ENCODE results near the gene UHMK1. TPM values are rescaled to one million over a fixed set of nuclear protein-coding genes. Genes with fewer than 3 reads are reported as not detected.

The UHMK1 gene
- total and polyA plus RNA-seq, 2 of the 4 experiments (the other 2 are of a cell fraction) = 15.6 to 57.9 TPM

GRCh38 chr1:162487241-162487640 is 10.4 kb upstream of the UHMK1 start:
- Histone ChIP-seq H3K27ac (ENCODE audit: insufficient read depth, low read length) (no peak overlapping the region), H2AK5ac (ENCODE audit: low read depth, low read length) (no peak overlapping the region), H3K4me3 (ENCODE audit: insufficient read depth, low read depth, low read length) (no peak overlapping the region), H4K5ac (ENCODE audit: low read depth, low read length) (no peak overlapping the region), H3K4me2 (ENCODE audit: low read depth, low read length) (no peak overlapping the region), H3K23ac (ENCODE audit: low read depth, low read length) (no peak overlapping the region), H3K9ac (ENCODE audit: low read depth, low read length) (no peak overlapping the region), H2BK5ac (ENCODE audit: low read depth, low read length, poor library complexity, severe bottlenecking) (no peak overlapping the region), H3K9me3 (ENCODE audit: control insufficient read depth, insufficient read depth, low read length) (no peaks in the 10 kb centered on the region), H2BK15ac (ENCODE audit: low read depth, low read length) (no peak overlapping the region), H4K91ac (ENCODE audit: insufficient read depth, low read depth, low read length) (no peak overlapping the region), H3K14ac (replicated peaks; ENCODE audit: low read depth, low read length) (no peak overlapping the region), H4K20me1 (ENCODE audit: insufficient read depth, low read length) (no peaks in the 10 kb centered on the region), H2BK120ac (ENCODE audit: low read depth, low read length) (no peak overlapping the region), H2AK9ac (replicated peaks; ENCODE audit: low read depth, low read length, poor library complexity) (no peak overlapping the region), H3K36me3 (ENCODE audit: control insufficient read depth, insufficient read depth, low read length) (no peaks in the 10 kb centered on the region), H3K56ac (ENCODE audit: extremely low read depth, insufficient read depth, low read length) (no peak overlapping the region), H3K18ac (ENCODE audit: low read depth, low read length) (no peak overlapping the region), H3K4me1 (ENCODE audit: control insufficient read depth, insufficient read depth, low read length) (no peaks in the 10 kb centered on the region), H3K4ac (ENCODE audit: low read depth, low read length) (no peak overlapping the region), H2AFZ (replicated peaks; ENCODE audit: low read length, poor library complexity) (no peak overlapping the region), H4K8ac (ENCODE audit: low read depth in 2 of 2, low read length in 2 of 2) (no peak overlapping the region), H2BK20ac (ENCODE audit: low read depth, low read length) (no peak overlapping the region), H3K9me1 (ENCODE audit: insufficient read depth, low read length) (0 out of 2 replicates have a peak, but pooled peaks cover 3% of the 10 kb centered on the region), H3K27me3 (ENCODE audit: control insufficient read depth, insufficient read depth, low read length) (peaks cover 5% of the 10 kb centered on the region; the same call in 1 of the 2 replicates), H3K79me1 (ENCODE audit: low read depth in 1 of 2, low read length in 2 of 2) (no peaks in the 10 kb centered on the region)
- BruUV-seq (replicated peaks) = no TSS peak
- ATAC-seq (ENCODE audit: low read depth) = no peak
- dilution Hi-C loops (cut with HindIII; ENCODE audit: low sequenced_read_pairs, unreplicated experiment) = no loop called here
- whole genome bisulfite sequencing, 2 experiments (ENCODE audit: extremely low coverage in 2 of 2, insufficient read length in 1 of 2) = no CpG with 5 or more reads among the region's 10 CpGs
- ChIA-PET POLR2A (ENCODE audit: unreplicated experiment) (no interaction called here), CTCF (no interaction called here)
- TF ChIP-seq BHLHE40 (IDR thresholded peaks at IDR 0.05; ENCODE audit: low read depth, low read length) = no peak
- no peak for TF ChIP-seq RFX5 (IDR thresholded peaks at IDR 0.05; ENCODE audit: low read depth, low read length)
- TF ChIP-seq, protein P1, sequence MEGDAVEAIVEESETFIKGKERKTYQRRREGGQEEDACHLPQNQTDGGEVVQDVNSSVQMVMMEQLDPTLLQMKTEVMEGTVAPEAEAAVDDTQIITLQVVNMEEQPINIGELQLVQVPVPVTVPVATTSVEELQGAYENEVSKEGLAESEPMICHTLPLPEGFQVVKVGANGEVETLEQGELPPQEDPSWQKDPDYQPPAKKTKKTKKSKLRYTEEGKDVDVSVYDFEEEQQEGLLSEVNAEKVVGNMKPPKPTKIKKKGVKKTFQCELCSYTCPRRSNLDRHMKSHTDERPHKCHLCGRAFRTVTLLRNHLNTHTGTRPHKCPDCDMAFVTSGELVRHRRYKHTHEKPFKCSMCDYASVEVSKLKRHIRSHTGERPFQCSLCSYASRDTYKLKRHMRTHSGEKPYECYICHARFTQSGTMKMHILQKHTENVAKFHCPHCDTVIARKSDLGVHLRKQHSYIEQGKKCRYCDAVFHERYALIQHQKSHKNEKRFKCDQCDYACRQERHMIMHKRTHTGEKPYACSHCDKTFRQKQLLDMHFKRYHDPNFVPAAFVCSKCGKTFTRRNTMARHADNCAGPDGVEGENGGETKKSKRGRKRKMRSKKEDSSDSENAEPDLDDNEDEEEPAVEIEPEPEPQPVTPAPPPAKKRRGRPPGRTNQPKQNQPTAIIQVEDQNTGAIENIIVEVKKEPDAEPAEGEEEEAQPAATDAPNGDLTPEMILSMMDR (conservative IDR thresholded peaks at IDR 0.05; ENCODE audit: low read depth, low read length) = no peak
- no peak for TF ChIP-seq MAZ (IDR thresholded peaks at IDR 0.05; ENCODE audit: borderline replicate concordance, low read depth, low read length)
- TF ChIP-seq SMC3 (IDR thresholded peaks at IDR 0.05; ENCODE audit: low read depth, low read length) = no peak
- no peak for TF ChIP-seq NFE2L2 (IDR thresholded peaks at IDR 0.05; ENCODE audit: low read depth, low read length)
- no peak for TF ChIP-seq RAD21 (IDR thresholded peaks at IDR 0.05; ENCODE audit: low read length)
- TF ChIP-seq POLR2A (IDR thresholded peaks at IDR 0.05; ENCODE audit: low read depth, low read length) = no peak
- TF ChIP-seq ELK1 (IDR thresholded peaks at IDR 0.05; ENCODE audit: borderline replicate concordance, low read depth, low read length) = no peak
- TF ChIP-seq MAFK (IDR thresholded peaks at IDR 0.05; ENCODE audit: low read depth, low read length) = no peak
- no peak for TF ChIP-seq MXI1 (IDR thresholded peaks at IDR 0.05; ENCODE audit: borderline replicate concordance, low read depth, low read length)
- no peak for TF ChIP-seq CEBPB (IDR thresholded peaks at IDR 0.05; ENCODE audit: low read depth, low read length)
- TF ChIP-seq, protein P2, sequence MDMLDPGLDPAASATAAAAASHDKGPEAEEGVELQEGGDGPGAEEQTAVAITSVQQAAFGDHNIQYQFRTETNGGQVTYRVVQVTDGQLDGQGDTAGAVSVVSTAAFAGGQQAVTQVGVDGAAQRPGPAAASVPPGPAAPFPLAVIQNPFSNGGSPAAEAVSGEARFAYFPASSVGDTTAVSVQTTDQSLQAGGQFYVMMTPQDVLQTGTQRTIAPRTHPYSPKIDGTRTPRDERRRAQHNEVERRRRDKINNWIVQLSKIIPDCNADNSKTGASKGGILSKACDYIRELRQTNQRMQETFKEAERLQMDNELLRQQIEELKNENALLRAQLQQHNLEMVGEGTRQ (IDR thresholded peaks at IDR 0.05; ENCODE audit: low read depth, low read length) = no peak
- TF ChIP-seq FOS (IDR thresholded peaks at IDR 0.05; ENCODE audit: low read depth, low read length) = no peak
- no peak for TF ChIP-seq CHD1 (IDR thresholded peaks at IDR 0.05; ENCODE audit: low read depth, low read length)
- no peak for TF ChIP-seq RCOR1 (IDR thresholded peaks at IDR 0.05; ENCODE audit: insufficient replicate concordance, low read length)
- intact Hi-C loops (cut with micrococcal nuclease) = no loop called here
- no peak for DNase-seq
- in situ Hi-C loops (cut with MboI; ENCODE audit: low sequenced_read_pairs) = no loop called here

Measured in IMR-90 (cell line).